Brain microvascular endothelial cell (primary cell): ENCODE measurements around the gene POU6F2.

Experiments used
- DNase-seq: peaks from one replicate; pipeline ENCODE4 v3.0.0-alpha.2; 2020
- H3K27ac ChIP-seq: fragments of 250-450 bp; sonication (Bioruptor Pico); 2 replicates; pipeline ENCODE4 v1.5.1; 2020; ENCODE audit warnings: mild to moderate bottlenecking, moderate library complexity
- H3K27me3 ChIP-seq: fragments of 250-450 bp; sonication (Bioruptor Pico); replicated peaks from 2 replicates; pipeline ENCODE4 v1.5.1; 2020; ENCODE audit warnings: mild to moderate bottlenecking
- H3K36me3 ChIP-seq: fragments of 250-450 bp; sonication (Bioruptor Pico); replicated peaks from 2 replicates; pipeline ENCODE4 v1.5.1; 2020; ENCODE audit warnings: mild to moderate bottlenecking
- H3K4me3 ChIP-seq: 2 replicates; pipeline ENCODE4 v1.5.1; 2011; ENCODE audit warnings: low read depth, mild to moderate bottlenecking, control low read depth, low read length, moderate library complexity
- CTCF ChIP-seq: IDR thresholded peaks from 2 replicates; pipeline ENCODE4 v1.5.1; 2011; ENCODE audit warnings: low read depth, mild to moderate bottlenecking, moderate library complexity, low read length, control low read depth, inconsistent platforms; ENCODE audit errors: missing control alignments
- in situ Hi-C: cut with HindIII; loops from 2 replicates; pipeline ENCODE4 v1.10.0; 2017; ENCODE audit warnings: low sequenced_read_pairs, low pct_ligation_motif_present

The POU6F2 gene

GRCh38 chr7:39306016-39306570 lies 328.4 kb downstream of the POU6F2 start:
- Histone ChIP-seq H3K4me3 (no peak overlapping the region), H3K27ac (no peak overlapping the region)
- in situ Hi-C loops: no loop called here

GRCh38 chr7:39310699-39311098 lies 333.0 kb downstream of the POU6F2 start:
- Histone ChIP-seq H3K27ac (no peak overlapping the region), H3K4me3 (no peak overlapping the region), H3K27me3 (no peaks in the 10 kb centered on the region), H3K36me3 (no peaks in the 10 kb centered on the region)
- no peak for TF ChIP-seq CTCF
- in situ Hi-C loops: no loop called here
- no peak for DNase-seq

More at GRCh38 chr7:39306016-39306570, 328.4 kb downstream of the POU6F2 start:
- H3K36me3 ChIP-seq: no peaks in the 10 kb centered on the region
- no peak for DNase-seq
- no peaks in the 10 kb centered on the region for H3K27me3 ChIP-seq
- TF ChIP-seq CTCF: no peak

- no peak for TF ChIP-seq CTCF
- DNase-seq: no peak
- no peak overlapping the region for H3K27ac ChIP-seq
- no peaks in the 10 kb centered on the region for H3K36me3 ChIP-seq
- H3K27me3 ChIP-seq: no peaks in the 10 kb centered on the region
- H3K4me3 ChIP-seq: no peak overlapping the region
- in situ Hi-C loops: no loop called here
These were observed 334.7 kb downstream of the POU6F2 start for GRCh38 chr7:39312254-39312989.

GRCh38 chr7:39313376-39313775 lies 335.7 kb downstream of the POU6F2 start:
- Histone ChIP-seq H3K36me3 (no peaks in the 10 kb centered on the region), H3K27me3 (no peaks in the 10 kb centered on the region), H3K4me3 (no peak overlapping the region), H3K27ac (no peak overlapping the region)
- no peak for DNase-seq
- no peak for TF ChIP-seq CTCF
- in situ Hi-C loops: no loop called here

GRCh38 chr7:39313974-39314373 lies 336.3 kb downstream of the POU6F2 start:
- DNase-seq: no peak
- in situ Hi-C loops: no loop called here
- no peaks in the 10 kb centered on the region for H3K36me3 ChIP-seq
- H3K4me3 ChIP-seq: no peak overlapping the region
- no peak overlapping the region for H3K27ac ChIP-seq
- no peak for TF ChIP-seq CTCF
- no peaks in the 10 kb centered on the region for H3K27me3 ChIP-seq
